Glutamatergic neuron (in vitro differentiated cells): ENCODE data around the gene OVOL2. TPM values are rescaled to one million over a fixed set of nuclear protein-coding genes. Genes with fewer than 3 reads are reported as not detected.
"Not testable (repeated sequence)": the region's sequence is repeated elsewhere in the genome, so short reads cannot be mapped to it uniquely, and the experiment has no call there.

Source experiments
- DNase-seq: peaks from one replicate; pipeline ENCODE4 v3.0.0; 2022
- H3K27ac Mint-ChIP-seq: one replicate; pipeline ENCODE4 v1.8.0; 2020; ENCODE audit warnings: mild to moderate bottlenecking, mixed read lengths, inconsistent platforms; ENCODE audit not compliant: unreplicated experiment
- H3K27me3 Mint-ChIP-seq: one replicate; pipeline ENCODE4 v1.8.0; 2020; ENCODE audit warnings: mild to moderate bottlenecking, moderate library complexity, mixed read lengths, inconsistent platforms; ENCODE audit not compliant: unreplicated experiment
- H3K36me3 Mint-ChIP-seq: one replicate; pipeline ENCODE4 v1.8.0; 2020; ENCODE audit warnings: mild to moderate bottlenecking, mixed read lengths, inconsistent platforms; ENCODE audit not compliant: unreplicated experiment
- H3K4me1 Mint-ChIP-seq: one replicate; pipeline ENCODE4 v1.8.0; 2020; ENCODE audit warnings: mild to moderate bottlenecking, low read depth, mixed read lengths, inconsistent platforms; ENCODE audit not compliant: unreplicated experiment
- H3K4me3 Mint-ChIP-seq: one replicate; pipeline ENCODE4 v1.8.0; 2020; ENCODE audit warnings: mild to moderate bottlenecking, mixed read lengths, inconsistent platforms; ENCODE audit not compliant: unreplicated experiment
- H3K9me3 Mint-ChIP-seq: one replicate; pipeline ENCODE4 v1.8.0; 2020; ENCODE audit warnings: mild to moderate bottlenecking, moderate library complexity, mixed read lengths, inconsistent platforms; ENCODE audit not compliant: unreplicated experiment
- total RNA-seq: library from RNA; stranded (reverse); fragmentation: NEBNext Ultra II Directional; extraction: Animal tissue kit (Norgen Biotek cat#: 25700); gene quantifications from one replicate; pipeline ENCODE4 v1.2.1, GENCODE V29; 2021; ENCODE audit not compliant: unreplicated experiment
- TF ChIP-seq, protein P1 (sequence below): fragments of 200-600 bp; sonication (generic); IDR thresholded peaks from one replicate; pipeline ENCODE4 v1.5.0; 2021; ENCODE audit not compliant: partially characterized antibody, unreplicated experiment

The OVOL2 gene
- total RNA-seq, 1 donor from 2014 or later = not detected

GRCh38 chr20:18087054-18087453, 29.3 kb upstream of the OVOL2 start:
- Mint-ChIP-seq H3K27ac (no peak overlapping the region), H3K27me3 (no peaks in the 10 kb centered on the region)
- DNase-seq = no peak

GRCh38 chr20:18080836-18081235, 23.1 kb upstream of the OVOL2 start:
- not testable (repeated sequence) for H3K9me3 Mint-ChIP-seq, H3K36me3 Mint-ChIP-seq, H3K4me1 Mint-ChIP-seq, H3K4me3 Mint-ChIP-seq, H3K27me3 Mint-ChIP-seq, DNase-seq, H3K27ac Mint-ChIP-seq

More at GRCh38 chr20:18087054-18087453, 29.3 kb upstream of the OVOL2 start:
- TF ChIP-seq, protein P1, sequence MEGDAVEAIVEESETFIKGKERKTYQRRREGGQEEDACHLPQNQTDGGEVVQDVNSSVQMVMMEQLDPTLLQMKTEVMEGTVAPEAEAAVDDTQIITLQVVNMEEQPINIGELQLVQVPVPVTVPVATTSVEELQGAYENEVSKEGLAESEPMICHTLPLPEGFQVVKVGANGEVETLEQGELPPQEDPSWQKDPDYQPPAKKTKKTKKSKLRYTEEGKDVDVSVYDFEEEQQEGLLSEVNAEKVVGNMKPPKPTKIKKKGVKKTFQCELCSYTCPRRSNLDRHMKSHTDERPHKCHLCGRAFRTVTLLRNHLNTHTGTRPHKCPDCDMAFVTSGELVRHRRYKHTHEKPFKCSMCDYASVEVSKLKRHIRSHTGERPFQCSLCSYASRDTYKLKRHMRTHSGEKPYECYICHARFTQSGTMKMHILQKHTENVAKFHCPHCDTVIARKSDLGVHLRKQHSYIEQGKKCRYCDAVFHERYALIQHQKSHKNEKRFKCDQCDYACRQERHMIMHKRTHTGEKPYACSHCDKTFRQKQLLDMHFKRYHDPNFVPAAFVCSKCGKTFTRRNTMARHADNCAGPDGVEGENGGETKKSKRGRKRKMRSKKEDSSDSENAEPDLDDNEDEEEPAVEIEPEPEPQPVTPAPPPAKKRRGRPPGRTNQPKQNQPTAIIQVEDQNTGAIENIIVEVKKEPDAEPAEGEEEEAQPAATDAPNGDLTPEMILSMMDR = no peak
- Mint-ChIP-seq H3K4me3 (no peak overlapping the region), H3K9me3 (no peaks in the 10 kb centered on the region), H3K4me1 (no peaks in the 10 kb centered on the region), H3K36me3 (no peaks in the 10 kb centered on the region)

- Mint-ChIP-seq H3K36me3 (no peaks in the 10 kb centered on the region), H3K27me3 (peaks cover 2% of the 10 kb centered on the region), H3K4me1 (no peaks in the 10 kb centered on the region), H3K4me3 (no peak overlapping the region), H3K27ac (no peak overlapping the region), H3K9me3 (no peaks in the 10 kb centered on the region)
- TF ChIP-seq, protein P1 = no peak
- DNase-seq = no peak
These were observed 22.1 kb upstream of the OVOL2 start for GRCh38 chr20:18079756-18080353.

DNA sequence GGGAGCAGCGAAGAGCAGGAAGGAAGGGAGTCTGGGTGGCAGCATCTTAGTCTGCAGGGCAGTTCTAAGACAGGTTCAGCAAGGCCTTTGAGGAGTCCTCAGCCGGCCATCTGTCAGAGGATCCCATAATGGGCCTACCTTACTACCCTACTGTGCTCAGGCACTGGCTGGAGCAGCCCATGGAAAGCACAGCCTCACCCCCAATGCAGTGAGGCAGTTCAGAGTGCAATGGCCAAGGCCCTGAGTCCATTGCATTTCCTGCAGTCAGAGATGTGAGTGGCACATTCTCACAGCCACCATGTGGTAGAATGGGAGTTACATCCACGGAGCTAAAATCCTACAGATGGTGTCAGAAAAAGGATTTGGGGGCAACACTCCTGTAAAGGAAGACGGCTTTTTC, 19.4 kb upstream of the OVOL2 start:
- no peak overlapping the region for H3K4me3 Mint-ChIP-seq
- TF ChIP-seq, protein P1 = no peak
- peaks cover 2% of the 10 kb centered on the region for H3K27me3 Mint-ChIP-seq

DNA sequence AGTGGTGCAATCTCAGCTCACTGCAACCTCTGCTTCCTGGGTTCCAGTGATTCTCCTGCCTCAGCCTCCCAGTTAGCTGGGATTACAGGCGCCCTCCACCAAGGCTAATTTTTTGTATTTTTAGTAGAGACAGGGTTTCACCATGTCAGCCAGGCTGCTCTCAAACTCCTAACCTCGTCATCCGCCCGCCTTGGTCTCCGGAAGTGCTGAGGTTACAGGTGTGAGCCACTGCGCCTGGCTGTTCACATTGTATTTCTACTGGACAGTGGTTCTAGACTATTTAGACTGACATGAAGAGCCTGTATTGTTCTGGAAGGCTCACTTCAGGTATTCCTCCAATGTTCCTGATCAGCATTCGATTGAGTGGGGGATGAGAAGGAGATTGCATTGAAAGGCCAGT, 14.8 kb upstream of the OVOL2 start:
- DNase-seq = no peak
- no peaks in the 10 kb centered on the region for H3K36me3 Mint-ChIP-seq
- H3K27ac Mint-ChIP-seq = no peak overlapping the region
- peaks cover 2% of the 10 kb centered on the region for H3K9me3 Mint-ChIP-seq
- no peak overlapping the region for H3K4me3 Mint-ChIP-seq
- no peaks in the 10 kb centered on the region for H3K27me3 Mint-ChIP-seq
- TF ChIP-seq, protein P1 = no peak
- H3K4me1 Mint-ChIP-seq = no peaks in the 10 kb centered on the region

More for the DNA sequence above, 19.4 kb upstream of the OVOL2 start:
- DNase-seq = no peak
- peaks cover 2% of the 10 kb centered on the region for H3K9me3 Mint-ChIP-seq
- H3K36me3 Mint-ChIP-seq = no peaks in the 10 kb centered on the region
- no peak overlapping the region for H3K27ac Mint-ChIP-seq
- H3K4me1 Mint-ChIP-seq = no peaks in the 10 kb centered on the region
